Upper lobe of right lung (tissue), 1 donor: ENCODE data around the gene DYRK3. TPM values are rescaled to one million over a fixed set of nuclear protein-coding genes. Genes with fewer than 3 reads are reported as not detected.

Experiments
- ATAC-seq: fragments of 200-7000 bp; cut with Tn5 transposase; one replicate; pipeline ENCODE4 v1.9.1; 2020; ENCODE audit warnings: mild to moderate bottlenecking, moderate library complexity
- DNase-seq: peaks from one replicate; pipeline ENCODE4 v3.0.0-alpha.2; 2020
- H3K27ac ChIP-seq: fragments of 200-600 bp; one replicate; pipeline ENCODE4 v1.8.0; 2022
- H3K27me3 ChIP-seq: fragments of 200-600 bp; one replicate; pipeline ENCODE4 v1.8.0; 2022; ENCODE audit warnings: mild to moderate bottlenecking
- H3K36me3 ChIP-seq: fragments of 200-600 bp; one replicate; pipeline ENCODE4 v1.8.0; 2022
- H3K4me1 ChIP-seq: fragments of 200-600 bp; one replicate; pipeline ENCODE4 v1.8.0; 2022
- H3K4me3 ChIP-seq: fragments of 200-600 bp; one replicate; pipeline ENCODE4 v1.8.0; 2022; ENCODE audit warnings: mild to moderate bottlenecking
- H3K9me3 ChIP-seq: fragments of 200-600 bp; one replicate; pipeline ENCODE4 v1.8.0; 2022
- CTCF ChIP-seq: fragments of 200-600 bp; IDR thresholded peaks from one replicate; pipeline ENCODE4 v1.8.0; 2022; ENCODE audit warnings: antibody characterized with exemption
- intact Hi-C: fragments of 100-400 bp; cut with DNase I; formaldehyde crosslinking; loops from one replicate; pipeline ENCODE4 v1.11.0; 2022
- total RNA-seq: library from RNA; stranded (reverse); fragmentation: NEBNext Ultra II Directional; extraction: Animal tissue kit (Norgen Biotek cat#: 25700); gene quantifications from one replicate; pipeline ENCODE4 v1.2.1, GENCODE V29; 2021
- donor health status: DM: no; HTN: yes; CAD: no; lungs with severe emphysema.

Gene DYRK3
- total RNA-seq, 1 donor from 2014 or later: 8.1 TPM

DNA sequence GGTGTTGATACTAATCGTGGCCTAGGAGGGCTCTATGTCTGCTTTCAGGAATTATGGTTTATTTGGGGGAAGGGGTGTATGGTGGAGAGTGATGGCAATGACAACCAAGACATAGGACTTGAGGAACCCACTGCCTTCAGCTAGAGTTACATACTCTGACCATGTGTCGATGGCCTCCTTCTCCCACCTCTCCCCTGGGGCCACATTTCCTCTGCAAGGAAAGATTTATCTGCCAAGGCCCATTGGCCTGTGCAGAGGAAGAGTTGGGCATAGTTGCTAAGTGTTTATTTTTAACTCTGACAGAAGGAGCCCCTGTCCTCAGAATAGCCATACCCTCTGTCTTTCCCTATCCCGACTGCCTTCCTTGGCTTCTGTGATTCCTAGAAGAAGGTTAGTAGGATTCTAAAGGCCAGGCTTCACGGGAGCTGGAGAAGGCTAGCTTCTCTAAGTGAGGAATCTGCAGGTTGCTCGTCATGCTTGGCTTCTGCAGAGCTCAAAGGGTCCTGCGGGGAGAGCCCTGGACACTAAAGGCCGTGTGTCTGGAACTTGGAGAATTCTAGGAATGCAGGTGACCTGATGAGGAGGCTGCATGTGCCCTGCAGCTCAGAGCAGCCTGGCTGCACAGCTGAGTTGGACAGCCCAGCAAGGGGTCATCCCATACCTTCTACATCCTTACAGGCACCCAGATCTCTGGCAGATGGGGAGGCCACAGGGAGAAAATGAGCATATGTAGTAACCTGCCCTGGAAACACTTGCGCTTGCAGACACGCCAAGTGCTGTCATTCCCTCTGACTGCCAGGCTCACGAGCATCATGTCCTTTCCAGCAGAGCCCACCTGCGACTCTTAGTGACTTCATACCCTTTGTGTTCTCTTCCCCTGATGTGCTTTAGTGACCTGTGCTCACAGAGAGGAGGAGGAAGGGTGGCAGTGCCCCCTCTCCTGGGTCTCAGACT lies 59.1 kb downstream of the DYRK3 start:
- no peaks in the 10 kb centered on the region for H3K27me3 ChIP-seq
- no peak for TF ChIP-seq CTCF
- H3K36me3 ChIP-seq: peaks cover 5% of the 10 kb centered on the region
- DNase-seq (no peak), ATAC-seq (peak; percentile 24)
- peaks cover 65% of the 10 kb centered on the region for H3K4me1 ChIP-seq
- intact Hi-C loops: no loop called here
- H3K27ac ChIP-seq: peak overlapping the region; percentile 32
- no peak overlapping the region for H3K4me3 ChIP-seq
- no peaks in the 10 kb centered on the region for H3K9me3 ChIP-seq

DNA sequence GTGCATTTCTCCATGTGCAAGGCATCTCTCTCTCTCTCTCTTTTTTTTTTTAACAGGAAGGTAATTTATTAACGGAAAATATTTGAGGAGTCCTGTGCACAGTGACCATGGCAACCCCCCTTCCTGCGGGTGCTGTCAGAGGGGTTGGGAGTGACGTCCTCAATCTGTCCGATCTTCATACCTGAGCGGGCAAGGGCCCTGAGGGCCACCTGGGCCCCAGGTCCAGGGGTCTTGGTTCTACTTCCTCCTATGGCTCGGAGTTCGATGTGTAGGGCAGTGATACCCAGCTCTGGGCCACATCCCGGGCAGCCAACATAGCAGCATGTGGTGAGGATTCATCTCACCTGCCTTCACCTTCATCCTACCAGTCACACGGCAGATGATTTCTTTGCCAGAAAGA lies 60.4 kb downstream of the DYRK3 start:
- TF ChIP-seq CTCF: no peak
- DNase-seq: peak; percentile 16
- Histone ChIP-seq H3K4me3 (no peak overlapping the region), H3K27me3 (no peaks in the 10 kb centered on the region), H3K36me3 (peaks cover 5% of the 10 kb centered on the region), H3K9me3 (no peaks in the 10 kb centered on the region), H3K27ac (no peak overlapping the region), H3K4me1 (peaks cover 67% of the 10 kb centered on the region)
- ATAC-seq: no peak
- intact Hi-C loops: no loop called here

GRCh38 chr1:206696812-206697585 lies 61.7 kb downstream of the DYRK3 start:
- ATAC-seq (no peak), DNase-seq (peak; percentile 13)
- Histone ChIP-seq H3K36me3 (peaks cover 5% of the 10 kb centered on the region), H3K27me3 (no peaks in the 10 kb centered on the region), H3K9me3 (no peaks in the 10 kb centered on the region), H3K4me3 (no peak overlapping the region), H3K27ac (no peak overlapping the region), H3K4me1 (peaks cover 60% of the 10 kb centered on the region)
- intact Hi-C loops: no loop called here
- TF ChIP-seq CTCF: no peak

GRCh38 chr1:206698011-206698410 lies 62.7 kb downstream of the DYRK3 start:
- intact Hi-C loops: no loop called here
- DNase-seq (no peak), ATAC-seq (no peak)
- peaks cover 5% of the 10 kb centered on the region for H3K36me3 ChIP-seq
- no peak overlapping the region for H3K4me3 ChIP-seq
- H3K27ac ChIP-seq: no peak overlapping the region
- H3K4me1 ChIP-seq: peaks cover 57% of the 10 kb centered on the region
- H3K9me3 ChIP-seq: no peaks in the 10 kb centered on the region
- no peaks in the 10 kb centered on the region for H3K27me3 ChIP-seq
- no peak for TF ChIP-seq CTCF

Other genes starting within 250 kb of the DYRK3 start
- gene IKBKE, start 165.1 kb upstream of the DYRK3 start, total RNA-seq: 8.5 TPM
- gene RASSF5, start 128.0 kb upstream of the DYRK3 start, total RNA-seq: 37.6 TPM
- 49.8 TPM for gene EIF2D, start 23.1 kb upstream of the DYRK3 start, total RNA-seq
- 92.3 TPM for gene MAPKAPK2, start 49.4 kb downstream of the DYRK3 start, total RNA-seq
- gene IL19, start 135.2 kb downstream of the DYRK3 start, total RNA-seq: not detected
- 0.67 TPM for gene IL10, start 137.0 kb downstream of the DYRK3 start, total RNA-seq
- gene IL20, start 230.1 kb downstream of the DYRK3 start, total RNA-seq: not detected